ENCODE measurements around the gene TMEM270.

The TMEM270 gene

GRCh38 chr7:73823257-73823656 is 37.7 kb upstream of the TMEM270 start:
- WGBS, 2 donors (ENCODE audit: extremely low coverage in 2 of 2, insufficient read length in 2 of 2, insufficient replicate concordance in 1 of 2): 100% methylated on average over 1 of the region's 5 CpGs; no CpG with 5 or more reads in 1 of the 2 donors
- no peak overlapping the region for H3K4me2 ChIP-seq (ENCODE audit: insufficient read depth, low read length, poor library complexity, severe bottlenecking)

DNA sequence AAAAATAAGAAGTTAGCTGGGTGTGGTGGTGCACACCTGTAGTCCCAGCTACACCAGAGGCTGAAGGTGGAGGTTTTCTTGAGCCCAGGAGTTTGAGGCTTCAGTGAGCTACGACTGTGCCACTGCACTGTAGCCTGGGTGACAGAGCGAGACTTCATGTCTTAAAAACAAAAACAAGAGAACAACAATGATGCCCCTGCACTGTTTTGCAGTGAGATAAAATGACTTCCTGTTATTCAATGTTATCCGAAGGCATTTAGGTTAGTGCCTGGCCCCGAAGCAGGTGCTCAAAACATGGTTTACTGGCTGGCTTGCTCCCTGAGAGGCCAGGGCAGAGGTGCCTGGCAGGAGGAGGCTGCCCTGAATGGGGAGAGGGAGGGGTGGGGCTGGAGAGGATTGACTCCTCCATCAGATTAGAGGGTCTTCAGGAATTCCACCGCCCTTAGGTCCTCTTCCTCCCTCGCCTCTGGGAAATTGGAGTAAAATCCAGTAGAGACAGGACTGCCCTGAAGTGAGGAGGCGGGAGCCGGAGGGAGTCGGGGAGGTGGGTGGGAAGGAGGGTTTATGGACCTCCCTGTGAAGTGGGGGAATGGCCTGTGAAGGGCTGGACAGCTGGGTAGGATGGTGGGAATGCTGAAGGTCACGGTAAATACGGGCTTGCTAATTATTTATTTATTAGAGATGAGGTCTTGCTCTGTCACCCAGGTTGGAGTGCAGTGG is 36.9 kb upstream of the TMEM270 start:
- no peak for DNase-seq (ENCODE audit: low spot score)
- no peaks in the 10 kb centered on the region for H3K79me1 ChIP-seq (ENCODE audit: low read depth, low read length)
- no peak overlapping the region for H2BK5ac ChIP-seq (ENCODE audit: low read length)
- no peak overlapping the region for H2BK15ac ChIP-seq (ENCODE audit: low read length)
- H3K23ac ChIP-seq (ENCODE audit: low read depth, low read length, poor library complexity): no peak overlapping the region
- H2AK5ac ChIP-seq (ENCODE audit: low read depth, low read length): no peak overlapping the region
- no peaks in the 10 kb centered on the region for H3K36me3 ChIP-seq (replicated peaks in 1 of 2; ENCODE audit: control insufficient read depth in 2 of 2, insufficient read depth in 2 of 2, low read length in 2 of 2)
- H2BK120ac ChIP-seq (ENCODE audit: low read depth, low read length): no peak overlapping the region
- H3K27ac ChIP-seq (replicated peaks; ENCODE audit: low read length): no peak overlapping the region
- no peak overlapping the region for H3K4me2 ChIP-seq (ENCODE audit: insufficient read depth, low read length, poor library complexity, severe bottlenecking)
- H4K91ac ChIP-seq (ENCODE audit: low read depth, low read length, poor library complexity): no peak overlapping the region
- peak overlapping the region; percentile 16 for H3K18ac ChIP-seq (ENCODE audit: low read length)
- H3K4ac ChIP-seq (ENCODE audit: low read length): no peak overlapping the region
- no peaks in the 10 kb centered on the region for H3K9me3 ChIP-seq (replicated peaks in 1 of 2; ENCODE audit: control insufficient read depth in 2 of 2, insufficient read depth in 1 of 2, low read depth in 1 of 2, low read length in 2 of 2)
- no peak overlapping the region for H3K4me3 ChIP-seq (ENCODE audit: low read length in 2 of 2)
- H2BK12ac ChIP-seq (ENCODE audit: low read length): no peak overlapping the region
- peaks cover 5 to 20% of the 10 kb centered on the region in 2 donors for H3K4me1 ChIP-seq (ENCODE audit: control insufficient read depth in 2 of 2, insufficient read depth in 1 of 2, low read depth in 1 of 2, low read length in 2 of 2)
- WGBS, 2 donors (ENCODE audit: extremely low coverage in 2 of 2, insufficient read length in 2 of 2, insufficient replicate concordance in 1 of 2): no CpG with 5 or more reads among the region's 11 CpGs
- H2AFZ ChIP-seq (ENCODE audit: low read length): no peak overlapping the region
- H3K9ac ChIP-seq (ENCODE audit: low read depth, low read length, poor library complexity): no peak overlapping the region
- no peak overlapping the region for H3K14ac ChIP-seq (ENCODE audit: low read length)
- no peak overlapping the region for H4K8ac ChIP-seq (ENCODE audit: low read depth, low read length)
- peaks cover 0 to 17% (median 0%) of the 10 kb centered on the region in 3 experiments for H3K27me3 ChIP-seq (ENCODE audit: control insufficient read depth in 3 of 3, insufficient read depth in 3 of 3, low read depth in 1 of 3, low read length in 3 of 3)

More at GRCh38 chr7:73823257-73823656, 37.7 kb upstream of the TMEM270 start:
- Histone ChIP-seq H2AFZ (ENCODE audit: low read length) (no peak overlapping the region), H3K27me3 (ENCODE audit: control insufficient read depth in 3 of 3, insufficient read depth in 3 of 3, low read depth in 1 of 3, low read length in 3 of 3) (peaks cover 0 to 17% (median 0%) of the 10 kb centered on the region in 3 experiments), H3K4me1 (ENCODE audit: control insufficient read depth in 2 of 2, insufficient read depth in 1 of 2, low read depth in 1 of 2, low read length in 2 of 2) (peaks cover 5 to 19% of the 10 kb centered on the region in 2 donors), H2AK5ac (ENCODE audit: low read depth, low read length) (peak overlapping the region; percentile 10), H3K27ac (replicated peaks; ENCODE audit: low read length) (no peak overlapping the region), H4K91ac (ENCODE audit: low read depth, low read length, poor library complexity) (no peak overlapping the region), H2BK5ac (ENCODE audit: low read length) (no peak overlapping the region), H3K14ac (ENCODE audit: low read length) (no peak overlapping the region), H3K4me3 (ENCODE audit: low read length in 2 of 2) (no peak overlapping the region), H3K4ac (ENCODE audit: low read length) (no peak overlapping the region), H4K8ac (ENCODE audit: low read depth, low read length) (no peak overlapping the region), H2BK12ac (ENCODE audit: low read length) (no peak overlapping the region), H3K79me1 (ENCODE audit: low read depth, low read length) (no peaks in the 10 kb centered on the region), H2BK120ac (ENCODE audit: low read depth, low read length) (no peak overlapping the region), H3K18ac (ENCODE audit: low read length) (no peak overlapping the region), H3K36me3 (replicated peaks in 1 of 2; ENCODE audit: control insufficient read depth in 2 of 2, insufficient read depth in 2 of 2, low read length in 2 of 2) (no peaks in the 10 kb centered on the region), H3K9ac (ENCODE audit: low read depth, low read length, poor library complexity) (no peak overlapping the region), H2BK15ac (ENCODE audit: low read length) (no peak overlapping the region), H3K23ac (ENCODE audit: low read depth, low read length, poor library complexity) (no peak overlapping the region), H3K9me3 (replicated peaks in 1 of 2; ENCODE audit: control insufficient read depth in 2 of 2, insufficient read depth in 1 of 2, low read depth in 1 of 2, low read length in 2 of 2) (no peaks in the 10 kb centered on the region)
- no peak for DNase-seq (ENCODE audit: low spot score)

DNA sequence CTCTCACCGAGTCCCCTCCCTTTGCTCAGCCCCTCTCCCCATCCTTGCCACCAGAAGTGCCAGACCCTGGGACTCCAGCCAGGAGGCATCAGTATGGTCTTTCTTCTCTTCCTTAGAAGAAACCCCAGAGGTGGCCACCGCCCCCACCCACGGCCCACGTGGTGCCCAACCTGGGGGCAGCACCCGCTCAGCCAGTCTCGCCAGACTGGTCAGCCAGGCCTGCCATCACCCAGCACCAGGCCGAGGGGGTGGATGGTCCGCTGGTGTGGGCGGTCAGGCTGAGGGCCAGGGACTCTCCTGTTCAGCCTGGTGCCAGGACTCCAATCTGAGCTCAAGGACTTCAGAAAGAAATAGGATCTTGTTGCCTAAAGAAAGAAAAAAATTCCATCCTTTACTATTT is 36.0 kb upstream of the TMEM270 start:
- Histone ChIP-seq H3K14ac (ENCODE audit: low read length) (no peak overlapping the region), H3K79me1 (ENCODE audit: low read depth, low read length) (no peaks in the 10 kb centered on the region), H3K27ac (replicated peaks; ENCODE audit: low read length) (no peak overlapping the region), H2BK12ac (ENCODE audit: low read length) (no peak overlapping the region), H3K4me3 (ENCODE audit: low read length in 2 of 2) (no peak overlapping the region), H3K4me1 (ENCODE audit: control insufficient read depth in 2 of 2, insufficient read depth in 1 of 2, low read depth in 1 of 2, low read length in 2 of 2) (peaks cover 5 to 24% of the 10 kb centered on the region in 2 donors), H3K27me3 (ENCODE audit: control insufficient read depth in 3 of 3, insufficient read depth in 3 of 3, low read depth in 1 of 3, low read length in 3 of 3) (peaks cover 0 to 17% (median 0%) of the 10 kb centered on the region in 3 experiments), H4K8ac (ENCODE audit: low read depth, low read length) (no peak overlapping the region), H3K4me2 (ENCODE audit: insufficient read depth, low read length, poor library complexity, severe bottlenecking) (no peak overlapping the region), H2BK120ac (ENCODE audit: low read depth, low read length) (no peak overlapping the region), H3K23ac (ENCODE audit: low read depth, low read length, poor library complexity) (no peak overlapping the region), H2AK5ac (ENCODE audit: low read depth, low read length) (no peak overlapping the region), H3K9ac (ENCODE audit: low read depth, low read length, poor library complexity) (no peak overlapping the region), H3K4ac (ENCODE audit: low read length) (no peak overlapping the region), H3K18ac (ENCODE audit: low read length) (no peak overlapping the region), H3K9me3 (replicated peaks in 1 of 2; ENCODE audit: control insufficient read depth in 2 of 2, insufficient read depth in 1 of 2, low read depth in 1 of 2, low read length in 2 of 2) (no peaks in the 10 kb centered on the region), H3K36me3 (replicated peaks in 1 of 2; ENCODE audit: control insufficient read depth in 2 of 2, insufficient read depth in 2 of 2, low read length in 2 of 2) (no peaks in the 10 kb centered on the region), H2BK15ac (ENCODE audit: low read length) (no peak overlapping the region), H4K91ac (ENCODE audit: low read depth, low read length, poor library complexity) (no peak overlapping the region), H2AFZ (ENCODE audit: low read length) (no peak overlapping the region), H2BK5ac (ENCODE audit: low read length) (no peak overlapping the region)
- DNase-seq (ENCODE audit: low spot score): no peak
- no CpG with 5 or more reads among the region's 9 CpGs for WGBS, 2 donors (ENCODE audit: extremely low coverage in 2 of 2, insufficient read length in 2 of 2, insufficient replicate concordance in 1 of 2)

GRCh38 chr7:73827567-73828106 is 33.3 kb upstream of the TMEM270 start:
- Histone ChIP-seq H3K4me1 (ENCODE audit: control insufficient read depth in 2 of 2, insufficient read depth in 1 of 2, low read depth in 1 of 2, low read length in 2 of 2) (peaks cover 3 to 42% of the 10 kb centered on the region in 2 donors), H3K18ac (ENCODE audit: low read length) (peak overlapping the region; percentile 87), H3K4ac (ENCODE audit: low read length) (no peak overlapping the region), H3K23ac (ENCODE audit: low read depth, low read length, poor library complexity) (no peak overlapping the region), H3K14ac (ENCODE audit: low read length) (no peak overlapping the region), H4K8ac (ENCODE audit: low read depth, low read length) (no peak overlapping the region), H3K27me3 (ENCODE audit: control insufficient read depth in 3 of 3, insufficient read depth in 3 of 3, low read depth in 1 of 3, low read length in 3 of 3) (peaks cover 0 to 17% (median 10%) of the 10 kb centered on the region in 3 experiments), H2AK5ac (ENCODE audit: low read depth, low read length) (peak overlapping the region; percentile 59), H4K91ac (ENCODE audit: low read depth, low read length, poor library complexity) (no peak overlapping the region), H2AFZ (ENCODE audit: low read length) (no peak overlapping the region), H2BK12ac (ENCODE audit: low read length) (no peak overlapping the region), H2BK120ac (ENCODE audit: low read depth, low read length) (no peak overlapping the region), H3K4me3 (ENCODE audit: low read length in 2 of 2) (no peak overlapping the region), H2BK5ac (ENCODE audit: low read length) (peak overlapping the region; percentile 7), H3K4me2 (ENCODE audit: insufficient read depth, low read length, poor library complexity, severe bottlenecking) (no peak overlapping the region), H3K9me3 (replicated peaks in 1 of 2; ENCODE audit: control insufficient read depth in 2 of 2, insufficient read depth in 1 of 2, low read depth in 1 of 2, low read length in 2 of 2) (no peaks in the 10 kb centered on the region), H3K9ac (ENCODE audit: low read depth, low read length, poor library complexity) (peak overlapping the region; percentile 53), H3K36me3 (replicated peaks in 1 of 2; ENCODE audit: control insufficient read depth in 2 of 2, insufficient read depth in 2 of 2, low read length in 2 of 2) (no peaks in the 10 kb centered on the region), H2BK15ac (ENCODE audit: low read length) (no peak overlapping the region), H3K79me1 (ENCODE audit: low read depth, low read length) (no peaks in the 10 kb centered on the region), H3K27ac (replicated peaks; ENCODE audit: low read length) (no peak overlapping the region)
- WGBS, 2 donors (ENCODE audit: extremely low coverage in 2 of 2, insufficient read length in 2 of 2, insufficient replicate concordance in 1 of 2): no CpG with 5 or more reads among the region's 11 CpGs
- DNase-seq (ENCODE audit: low spot score): no peak
